DMS 273 treated with DMSO at 0.1 percent for 48 hours (cell line): Measurements from ENCODE around the gene IFITM10.

ENCODE experiments used
- DNase-seq: peaks from one replicate; lab custom pipeline; 2025; lab: John Stamatoyannopoulos, UW

The IFITM10 gene

DNA sequence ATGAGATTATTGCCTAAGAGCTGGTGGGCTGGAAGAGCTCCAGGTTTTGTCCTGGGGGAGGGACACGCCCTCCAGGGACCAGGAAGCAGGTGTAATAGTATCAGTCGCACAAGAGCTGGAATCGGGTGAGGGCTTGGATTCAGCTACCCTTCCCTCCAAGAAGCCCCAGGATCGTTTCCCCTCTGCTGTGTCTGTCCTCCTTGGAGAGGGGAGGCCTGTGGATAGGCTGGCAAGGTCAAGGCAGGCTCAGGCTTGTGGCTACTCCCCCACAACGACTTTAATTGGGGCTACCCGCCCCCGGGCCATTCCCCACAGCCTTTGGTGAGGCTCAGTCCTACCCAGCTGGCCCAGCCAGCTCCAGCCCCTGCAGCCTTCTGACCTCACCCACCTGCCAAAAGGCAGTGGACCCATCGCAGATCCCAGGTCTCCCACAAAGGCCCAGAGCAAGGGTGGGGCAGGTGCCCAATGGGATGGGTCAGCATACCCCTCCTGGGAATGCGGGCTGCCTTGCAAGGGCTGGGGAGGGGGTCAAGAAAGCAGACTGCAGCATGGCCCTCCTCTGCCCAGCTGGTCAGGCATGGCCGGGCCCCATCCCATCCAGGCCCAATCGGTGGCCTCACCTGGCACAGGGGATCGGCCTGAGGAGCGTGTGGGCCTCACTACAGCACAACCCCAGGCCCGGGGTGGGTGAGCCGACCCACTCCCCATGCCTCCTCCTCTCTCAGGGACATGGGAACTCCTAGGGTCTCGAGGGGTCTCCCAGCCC lies 12.3 kb upstream of the IFITM10 start:
- DNase-seq = no peak

DNA sequence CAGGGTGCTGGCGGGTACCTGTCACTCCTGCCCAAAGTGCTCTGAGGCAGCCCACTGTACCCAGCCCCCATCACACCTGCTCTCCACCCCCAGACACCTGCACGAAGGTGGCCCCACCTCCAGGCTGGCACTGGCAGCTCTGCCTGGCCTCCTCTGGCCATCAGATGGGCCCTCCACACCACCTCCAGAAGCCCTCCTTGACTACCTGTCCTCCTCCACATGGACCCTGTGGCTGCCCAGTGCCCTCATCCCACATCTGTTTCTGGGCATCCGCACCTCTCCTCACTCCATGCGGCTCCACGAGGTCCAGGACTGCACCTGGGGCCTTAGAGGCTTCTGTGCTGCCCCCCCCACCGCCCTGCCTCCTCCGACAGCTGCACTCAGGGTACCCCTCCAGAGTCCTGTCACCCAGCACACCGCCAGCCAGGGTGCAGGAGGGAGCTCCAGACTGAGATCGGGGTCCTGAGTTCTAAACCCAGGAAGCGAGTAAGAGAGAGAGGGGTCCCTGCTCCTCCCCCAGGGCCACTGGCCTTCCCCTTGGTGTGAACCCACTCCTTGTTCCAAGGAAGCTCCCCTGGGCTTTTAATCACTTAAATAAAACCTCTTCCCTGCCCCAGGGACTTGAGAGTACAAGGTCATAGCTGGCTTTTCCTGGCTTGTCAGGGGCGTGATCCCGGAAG lies 11.6 kb upstream of the IFITM10 start:
- DNase-seq = no peak

DNA sequence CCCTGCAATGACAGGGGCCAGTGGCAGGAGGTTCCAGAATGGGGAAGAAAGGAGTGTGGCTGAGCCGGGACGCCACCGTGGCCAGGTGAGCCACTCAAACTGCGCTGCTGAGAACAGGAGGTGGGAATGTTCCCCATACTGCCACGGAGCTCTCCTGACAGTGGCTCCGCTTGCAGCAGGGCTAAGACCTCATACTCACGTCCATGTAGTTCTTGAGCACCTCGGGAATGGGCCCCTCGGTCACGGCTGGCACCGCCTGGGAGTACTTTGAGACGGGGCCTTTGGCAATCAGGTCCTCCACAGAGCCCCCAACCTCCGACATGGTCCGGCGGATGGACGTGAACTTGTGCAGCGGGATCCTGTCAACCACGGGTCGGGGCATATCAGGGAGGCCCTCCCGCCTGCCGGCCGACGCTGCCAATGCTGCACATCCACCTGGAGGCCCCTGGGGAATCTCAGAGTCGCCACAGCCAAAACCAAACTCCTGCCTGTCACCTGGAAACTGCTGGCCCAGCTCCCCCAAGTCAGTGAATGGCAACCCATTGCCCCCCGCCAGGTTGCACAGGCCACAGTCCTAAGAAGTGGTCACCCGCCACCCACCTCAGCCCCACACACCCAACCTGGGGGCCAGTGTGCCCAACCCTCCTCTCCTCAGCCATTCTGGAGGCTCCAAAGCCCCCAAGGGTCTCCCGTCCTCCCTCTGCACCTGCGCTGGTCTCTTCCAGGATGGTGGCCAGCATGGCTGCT lies 10.9 kb upstream of the IFITM10 start:
- no peak for DNase-seq

DNA sequence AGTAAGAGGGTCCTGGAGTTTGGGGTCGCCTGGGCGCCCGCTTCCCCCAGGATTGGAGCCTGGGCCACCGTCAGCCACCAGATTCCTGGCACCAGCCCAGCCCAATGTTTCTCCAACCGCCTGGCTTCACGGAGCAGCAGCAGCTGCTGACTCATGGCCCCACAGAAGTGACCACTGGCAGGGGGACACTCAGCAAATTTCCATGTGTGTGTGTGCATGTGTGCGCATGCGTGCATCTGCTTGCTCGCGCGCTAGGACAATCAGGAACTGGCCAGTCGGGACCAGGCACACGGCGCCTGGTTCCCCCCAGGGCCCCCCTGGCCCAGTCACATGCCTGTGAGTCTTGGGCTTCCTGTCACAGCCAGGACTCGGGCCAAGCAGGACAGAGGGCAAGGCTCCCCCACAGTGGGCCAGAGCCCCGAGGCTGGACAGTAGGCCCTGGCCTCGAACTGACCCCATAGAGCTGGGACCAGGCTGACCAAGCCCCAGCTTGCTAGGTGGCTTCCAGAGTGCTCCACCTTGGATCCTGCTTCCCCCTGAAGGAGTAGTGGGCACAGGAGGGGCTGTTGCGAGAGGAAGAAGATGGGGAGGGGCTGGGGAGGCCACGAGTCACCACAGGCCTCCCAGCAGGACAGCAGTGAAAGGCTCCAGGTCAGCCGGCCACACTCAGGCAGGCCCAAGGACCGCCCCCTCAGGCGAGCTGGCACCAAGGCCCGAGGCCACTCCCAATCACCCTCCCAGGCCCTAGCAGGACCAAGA lies 10.1 kb upstream of the IFITM10 start:
- DNase-seq = no peak

DNA sequence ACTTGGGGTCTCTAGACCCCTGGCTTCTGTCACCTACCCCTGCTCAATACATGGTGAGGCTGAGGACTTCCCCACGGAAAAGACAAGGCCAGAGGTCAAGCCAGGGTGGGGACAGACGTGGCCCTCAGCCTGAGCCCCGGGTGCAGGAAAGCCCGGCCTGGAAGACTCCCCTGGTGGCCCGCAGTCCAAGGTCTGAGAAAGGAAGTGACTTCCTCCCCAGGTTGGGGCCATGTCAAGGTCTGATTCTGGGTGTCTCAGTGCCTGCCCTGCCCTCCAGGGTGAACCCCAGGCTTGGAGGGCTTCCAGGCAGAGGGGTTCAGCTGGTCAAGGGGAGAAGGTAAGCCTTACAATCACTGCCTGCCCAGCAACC lies 9.4 kb upstream of the IFITM10 start:
- DNase-seq = no peak

DNA sequence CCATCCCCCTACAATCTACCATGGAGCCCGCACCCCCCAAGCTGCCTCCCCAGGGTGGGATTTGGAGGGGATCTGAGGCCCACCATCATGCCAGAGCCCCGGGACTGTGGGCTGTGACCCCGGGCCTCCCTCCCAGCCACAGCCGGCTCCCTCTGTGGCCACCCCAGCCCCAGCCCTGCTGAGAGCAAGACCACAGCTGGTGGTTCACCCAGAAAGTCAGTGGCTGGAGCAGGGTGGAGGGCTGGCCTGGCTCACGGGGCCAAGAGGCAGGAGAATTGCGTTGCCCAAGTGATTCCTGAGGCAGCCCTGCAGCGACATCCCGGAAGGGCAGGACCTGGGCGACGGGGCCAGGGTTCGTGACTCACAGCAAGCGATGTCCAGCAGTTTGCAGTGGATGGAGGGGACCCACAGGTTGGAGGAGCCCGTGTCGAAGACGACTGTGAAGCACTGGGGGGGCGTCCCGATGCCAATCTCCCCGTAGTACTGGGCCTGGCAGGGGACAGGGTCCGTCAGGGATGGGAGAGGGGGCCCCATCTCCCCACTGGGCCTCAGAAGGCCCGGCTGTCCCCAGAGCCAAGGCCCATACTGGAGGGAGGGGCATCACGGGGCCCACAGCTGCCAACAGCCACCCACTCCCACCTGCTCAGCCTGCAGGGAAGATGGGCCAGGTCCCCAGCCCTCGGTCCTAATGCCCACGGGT lies 8.9 kb upstream of the IFITM10 start:
- no peak for DNase-seq

DNA sequence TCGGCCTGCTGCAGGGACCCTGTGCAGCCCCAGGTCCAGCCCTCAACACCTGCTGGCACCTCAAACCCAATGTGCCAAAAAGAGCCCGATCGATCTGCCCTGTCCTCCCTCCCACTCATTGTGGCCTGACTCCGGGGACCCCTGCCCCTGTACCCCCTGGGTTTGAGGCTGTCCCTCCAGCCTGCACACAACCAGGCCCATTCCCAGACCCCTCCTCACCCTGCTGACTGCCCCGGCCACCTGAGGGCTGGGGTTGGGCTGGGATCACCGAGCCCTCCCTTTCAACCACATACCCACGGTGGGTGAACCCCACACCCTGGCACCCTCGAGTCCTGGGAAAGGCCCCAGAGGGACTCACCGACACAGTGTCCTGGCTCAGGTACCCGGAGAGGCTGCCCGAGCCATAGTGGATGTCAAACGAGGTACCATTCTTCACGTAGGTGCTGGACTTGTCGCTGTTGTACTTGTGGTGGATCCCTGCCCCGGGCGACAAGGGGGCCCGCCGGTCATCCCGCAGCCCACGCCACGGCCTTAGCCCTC lies 8.3 kb upstream of the IFITM10 start:
- DNase-seq = no peak

DNA sequence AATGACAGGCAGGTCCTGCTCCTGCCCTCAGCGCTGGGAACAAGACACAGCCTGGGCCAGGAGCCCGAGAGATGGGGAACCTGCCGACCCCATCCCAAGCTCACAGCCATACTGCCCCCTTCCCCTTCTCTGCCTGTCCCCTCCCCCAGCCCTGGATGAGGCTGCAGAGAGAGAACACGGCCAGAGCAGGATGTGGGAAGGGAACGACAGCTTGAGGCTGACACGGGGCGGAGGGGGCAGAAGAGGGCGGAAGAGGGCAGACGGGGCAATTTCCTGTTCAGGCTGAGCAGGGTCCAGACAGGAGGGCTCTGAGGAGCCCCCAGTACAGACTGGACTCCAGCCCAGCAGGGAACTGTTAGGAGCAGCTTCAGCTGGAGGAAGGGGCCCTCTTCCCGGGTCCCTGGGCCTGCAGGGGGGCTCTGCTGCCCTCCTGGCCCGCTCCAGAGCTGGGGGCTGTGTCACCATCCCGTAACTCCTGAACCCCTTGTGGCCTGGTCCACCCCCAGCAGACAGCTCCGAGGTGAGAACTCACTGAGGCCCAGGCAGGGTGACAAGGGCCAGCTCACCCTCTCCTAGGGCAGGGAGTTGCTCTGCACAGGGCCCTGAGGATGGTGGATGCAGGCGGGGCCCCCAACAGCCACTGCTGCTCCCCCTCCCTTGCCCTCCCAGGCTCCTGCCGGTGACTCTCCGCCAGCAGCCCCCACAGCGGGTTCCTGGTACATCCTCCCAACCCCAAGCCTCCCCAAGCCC lies 7.6 kb upstream of the IFITM10 start:
- no peak for DNase-seq

DNA sequence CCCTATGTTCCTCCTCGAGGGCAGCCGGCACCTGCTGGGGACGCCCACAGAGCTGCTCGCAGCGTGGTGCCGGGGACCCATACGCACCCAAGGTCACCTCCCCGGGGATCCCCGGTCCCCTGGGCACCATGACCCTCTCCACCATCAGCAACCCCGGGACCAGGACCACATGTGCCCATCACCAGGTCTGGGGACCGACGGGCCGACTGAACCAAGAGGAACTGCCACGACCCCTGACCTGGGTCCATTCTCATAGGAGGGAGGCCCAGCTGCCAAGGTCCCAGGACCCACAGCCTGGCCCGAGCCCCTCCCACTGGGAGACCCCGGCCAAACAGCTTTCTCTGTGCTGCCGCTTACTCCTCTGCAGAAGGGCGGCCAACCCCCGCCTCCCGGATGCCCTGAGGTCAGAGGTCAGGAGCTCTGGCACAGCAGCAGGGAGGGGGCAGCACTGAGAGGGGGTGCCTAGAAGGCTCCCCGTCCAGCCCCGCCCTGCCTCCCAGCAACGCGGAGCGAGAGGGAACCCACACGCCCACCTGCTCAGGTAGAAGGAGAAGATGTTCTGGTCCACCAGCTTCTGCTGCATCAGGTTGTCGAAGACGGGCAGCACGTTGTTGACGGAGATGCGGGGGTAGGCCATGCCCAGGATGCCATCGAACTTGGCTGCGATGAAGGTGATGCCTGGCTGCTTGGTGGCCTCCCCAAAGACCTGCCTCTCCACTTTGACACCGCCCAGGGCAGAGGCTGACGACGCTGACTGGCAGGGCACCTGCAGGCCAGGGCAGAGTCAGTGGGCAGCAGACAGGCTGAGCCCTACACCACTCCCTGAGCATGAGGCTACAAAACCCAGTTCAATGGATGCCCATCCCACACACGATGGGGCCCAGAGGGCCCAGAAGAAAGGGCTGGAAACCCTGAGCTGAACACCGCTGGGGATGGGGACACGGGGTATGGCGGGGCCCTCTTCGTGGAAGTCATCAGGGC lies 6.7 kb upstream of the IFITM10 start:
- DNase-seq = no peak

DNA sequence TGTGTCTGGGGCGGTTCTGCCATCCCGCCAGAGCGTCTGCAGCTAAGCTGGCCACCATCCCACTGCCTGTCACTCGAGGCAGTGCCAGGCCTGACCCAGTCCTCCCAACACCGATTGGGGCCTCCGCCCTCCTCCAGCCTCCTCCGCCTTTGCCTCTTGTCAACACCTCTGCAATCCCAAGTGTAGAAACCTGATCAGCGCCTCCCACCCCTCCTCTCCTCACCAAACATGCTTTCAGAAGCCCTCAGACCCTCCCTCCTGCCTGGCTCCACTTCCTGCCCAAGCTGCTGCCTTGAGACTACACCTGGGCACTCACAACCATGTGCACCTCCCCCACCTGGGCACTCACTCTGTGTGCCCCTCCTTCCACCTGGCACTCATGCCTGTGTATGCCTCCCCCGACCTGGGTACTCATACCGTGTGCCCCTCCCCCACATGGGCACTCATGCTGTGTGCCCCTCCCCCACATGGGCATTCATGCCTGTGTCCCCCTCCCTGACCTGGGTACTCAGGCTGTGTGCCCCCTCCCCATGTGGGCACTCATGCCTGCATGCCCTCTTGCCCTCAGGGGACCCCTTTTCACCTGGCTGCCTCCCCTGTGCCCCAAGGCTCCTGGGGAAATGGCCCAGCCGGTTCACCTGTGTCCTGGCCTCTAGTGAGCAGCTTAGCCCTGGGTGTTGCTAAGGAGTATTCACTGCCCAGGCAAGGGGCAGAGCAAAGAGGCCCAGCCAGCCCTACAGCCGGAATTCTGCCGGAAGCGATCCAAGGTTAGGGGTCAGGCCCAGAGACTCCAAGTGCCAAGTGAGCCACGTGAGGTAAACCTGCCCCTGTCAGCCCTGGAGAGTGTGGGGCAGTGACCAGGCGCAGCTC lies 5.5 kb upstream of the IFITM10 start:
- DNase-seq = no peak

DNA sequence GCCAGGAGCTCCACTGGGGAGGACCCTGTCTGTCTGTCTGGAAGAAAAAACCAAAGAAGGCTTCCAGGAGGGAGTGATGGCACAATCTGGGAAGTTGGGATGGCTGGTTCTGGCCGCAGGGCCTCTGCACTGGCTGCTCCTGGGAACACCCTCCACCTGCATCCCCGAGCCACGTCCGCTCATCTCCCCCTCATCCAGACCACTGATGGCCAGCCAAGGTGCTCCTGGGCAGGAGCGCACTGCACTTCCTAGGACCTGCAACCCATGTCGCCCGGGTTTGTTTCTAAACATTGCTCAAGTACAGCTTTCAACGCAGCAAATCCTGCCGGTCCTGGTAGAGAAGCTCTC lies 4.9 kb upstream of the IFITM10 start:
- DNase-seq = no peak

DNA sequence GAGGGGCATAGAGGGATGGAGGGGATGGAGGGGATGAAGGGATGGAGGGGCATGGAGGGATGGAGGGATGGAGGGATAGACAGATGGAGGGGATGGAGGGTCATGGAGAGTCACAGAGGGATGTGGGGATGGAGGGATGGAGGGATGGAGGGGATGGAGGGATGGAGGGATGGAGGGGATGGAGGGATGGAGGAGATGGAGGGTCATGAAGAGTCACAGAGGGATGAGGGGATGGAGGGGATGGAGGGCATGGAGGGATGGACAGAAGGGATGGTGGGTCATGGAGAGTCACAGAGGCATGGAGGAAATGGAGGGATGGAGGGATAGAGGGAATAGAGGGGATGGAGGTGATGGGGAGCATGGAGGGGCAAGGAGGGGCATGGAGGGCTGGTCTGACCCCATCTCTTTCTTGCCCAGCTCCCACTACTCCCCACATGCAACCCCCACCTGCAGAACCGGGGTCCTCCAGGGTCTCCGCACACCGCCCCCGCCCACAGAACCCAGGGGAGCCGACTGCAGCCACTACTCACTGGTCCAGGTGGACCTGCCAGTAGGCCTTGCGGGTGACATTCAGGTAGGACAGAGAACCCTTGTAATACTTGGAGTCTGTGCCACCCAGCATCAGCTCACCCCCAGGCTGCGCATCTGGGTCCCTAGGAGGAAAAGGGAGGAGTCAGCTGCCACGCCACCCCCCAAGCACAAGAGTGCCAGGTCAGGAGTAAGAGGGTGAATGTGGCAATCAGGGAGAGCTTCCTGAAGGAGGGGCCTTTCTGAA lies 4.2 kb upstream of the IFITM10 start:
- DNase-seq = no peak

DNA sequence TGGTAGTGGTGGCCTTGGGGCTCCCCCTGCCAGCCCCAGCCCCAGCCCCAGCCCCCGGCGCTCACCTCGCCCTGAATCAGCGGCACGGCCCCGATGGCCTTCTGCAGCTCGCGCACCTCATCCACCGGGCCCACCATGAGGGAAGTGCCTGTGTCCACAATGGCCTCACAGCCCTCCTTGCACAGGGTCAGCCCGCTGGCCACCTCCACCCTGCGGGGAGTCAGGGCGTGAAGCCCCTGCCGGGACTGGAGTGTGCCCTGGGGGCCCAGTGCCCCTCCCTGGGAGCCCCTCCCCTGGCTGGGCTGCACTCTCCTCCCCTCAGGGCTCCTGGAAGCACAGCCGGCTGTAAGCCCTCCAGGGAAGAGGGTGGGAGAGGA lies 3.5 kb upstream of the IFITM10 start:
- no peak for DNase-seq

DNA sequence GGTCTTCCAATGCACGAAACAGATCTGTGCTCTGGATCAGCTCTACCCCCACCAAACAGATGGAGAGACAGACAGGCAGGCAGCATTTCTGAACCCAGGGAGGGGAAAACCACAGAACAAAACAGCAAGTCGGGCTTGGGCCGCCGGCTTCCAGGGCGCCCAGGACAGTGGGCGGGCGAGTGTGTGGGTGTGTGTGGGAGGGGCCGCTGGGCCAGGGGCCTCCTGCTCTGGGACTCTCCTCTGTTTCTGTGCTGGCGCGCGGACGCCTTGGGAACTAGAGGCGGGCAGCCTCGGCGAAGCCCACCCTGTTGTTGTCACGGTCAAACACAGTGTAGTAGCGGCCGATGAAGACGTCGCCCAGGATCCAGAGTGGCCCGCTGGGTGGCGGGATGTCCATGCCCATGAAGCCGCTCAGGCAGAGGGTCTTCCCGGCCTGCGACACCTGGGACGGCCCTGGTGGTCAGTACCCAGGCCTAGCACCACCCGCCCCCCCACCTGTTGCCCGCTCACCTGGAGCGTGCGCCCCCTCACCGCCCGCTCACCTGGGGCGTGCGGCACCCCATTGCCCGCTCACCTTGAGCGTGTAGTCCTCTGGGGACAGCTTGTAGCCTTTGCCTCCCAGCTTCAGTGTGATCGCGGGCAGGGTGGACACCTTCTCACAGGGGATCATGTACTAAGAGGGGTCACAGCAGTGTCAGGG lies 3.0 kb upstream of the IFITM10 start:
- no peak for DNase-seq

DNA sequence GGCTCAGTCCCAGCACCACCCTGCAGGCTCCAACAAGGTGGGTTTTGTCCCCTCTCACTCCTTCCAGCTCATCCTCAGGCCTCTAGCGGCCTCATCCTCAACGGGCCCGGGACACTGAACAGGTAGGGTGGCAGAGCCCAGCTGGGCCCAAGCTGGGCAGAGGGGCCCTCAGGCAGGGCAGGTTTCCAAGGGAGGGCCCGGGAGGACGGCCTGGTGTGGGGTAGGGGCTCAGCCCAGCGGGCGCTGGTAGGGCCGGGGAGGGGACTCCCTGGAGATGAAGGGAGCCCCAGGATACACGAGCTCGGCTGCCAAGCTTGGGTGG lies 2.5 kb upstream of the IFITM10 start:
- DNase-seq = no peak

DNA sequence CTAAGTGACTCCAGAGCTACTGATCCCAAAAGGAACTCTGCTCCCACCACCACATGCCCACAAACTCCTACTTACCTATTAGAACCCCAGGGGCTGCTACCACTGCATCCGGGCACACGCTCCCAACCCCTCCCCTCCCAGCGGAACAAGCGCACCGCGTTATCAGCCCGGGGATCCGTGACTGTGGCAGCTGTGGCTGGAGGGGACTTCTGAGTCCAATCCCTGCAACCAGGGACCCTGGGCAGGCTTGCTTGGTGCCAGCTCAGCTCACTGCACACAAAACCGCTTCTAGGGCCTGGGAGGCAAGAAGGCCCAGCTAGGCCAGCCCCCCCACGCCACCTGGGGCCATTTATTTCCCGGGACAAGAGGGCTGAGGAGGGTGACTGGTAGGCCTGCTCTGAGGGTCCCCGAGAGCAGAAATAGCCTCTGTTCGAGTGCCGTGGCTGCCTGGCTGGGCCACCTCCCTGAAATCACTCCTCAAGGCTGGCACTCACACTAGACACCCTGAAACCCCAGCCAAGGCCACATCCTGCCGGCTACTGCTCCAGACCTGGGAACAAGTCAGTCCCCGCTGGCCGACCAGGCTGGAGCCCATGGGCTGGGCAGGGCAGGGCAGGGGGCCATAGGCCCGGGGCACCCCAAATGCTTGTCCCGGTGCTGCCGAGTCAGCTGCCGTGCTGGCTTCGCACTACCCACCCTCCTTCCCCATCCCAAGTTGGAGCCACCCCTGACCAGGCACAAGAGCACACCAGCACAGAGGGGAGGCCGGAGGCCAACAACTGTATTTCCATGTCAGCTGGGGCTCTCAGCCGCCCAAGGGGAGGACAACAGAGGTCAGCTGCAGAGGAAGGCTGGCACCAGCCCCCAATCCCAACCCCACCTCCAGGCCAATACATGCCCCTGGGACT lies 1.9 kb upstream of the IFITM10 start:
- DNase-seq = no peak
